Stimulated activated memory B cell treated with anti-CD40 and anti-IgM and Interleukin-4, amounts not matched to agents 10 μg/mL and 1 μg/mL and 100 μg/mL, for 72 hours (primary cell): ENCODE measurements around the gene FAM43B.

Experiments used
- ATAC-seq: fragments of 150-1000 bp; cut with Tn5 transposase; 2 replicates; pipeline ENCODE4 v1.10.0; 2021
- H3K27ac Mint-ChIP-seq: one replicate; pipeline ENCODE4 v1.8.0; 2022; ENCODE audit warnings: mild to moderate bottlenecking, mixed read lengths
- H3K27me3 Mint-ChIP-seq: one replicate; pipeline ENCODE4 v1.8.0; 2022; ENCODE audit warnings: mixed read lengths
- H3K36me3 Mint-ChIP-seq: one replicate; pipeline ENCODE4 v1.8.0; 2022; ENCODE audit warnings: mixed read lengths
- H3K4me1 Mint-ChIP-seq: one replicate; pipeline ENCODE4 v1.8.0; 2022; ENCODE audit warnings: mixed read lengths
- H3K4me3 Mint-ChIP-seq: one replicate; pipeline ENCODE4 v1.8.0; 2022; ENCODE audit warnings: mild to moderate bottlenecking, moderate library complexity, mixed read lengths
- H3K9me3 Mint-ChIP-seq: one replicate; pipeline ENCODE4 v1.8.0; 2022; ENCODE audit warnings: mixed read lengths

FAM43B gene

GRCh38 chr1:20534659-20535417 lies 17.5 kb upstream of the FAM43B start:
- H3K4me3 Mint-ChIP-seq: no peak overlapping the region
- ATAC-seq: no peak
- H3K27ac Mint-ChIP-seq: no peak overlapping the region
- no peaks in the 10 kb centered on the region for H3K36me3 Mint-ChIP-seq
- H3K9me3 Mint-ChIP-seq: no peaks in the 10 kb centered on the region
- H3K27me3 Mint-ChIP-seq: peaks cover 62% of the 10 kb centered on the region
- H3K4me1 Mint-ChIP-seq: no peaks in the 10 kb centered on the region

DNA sequence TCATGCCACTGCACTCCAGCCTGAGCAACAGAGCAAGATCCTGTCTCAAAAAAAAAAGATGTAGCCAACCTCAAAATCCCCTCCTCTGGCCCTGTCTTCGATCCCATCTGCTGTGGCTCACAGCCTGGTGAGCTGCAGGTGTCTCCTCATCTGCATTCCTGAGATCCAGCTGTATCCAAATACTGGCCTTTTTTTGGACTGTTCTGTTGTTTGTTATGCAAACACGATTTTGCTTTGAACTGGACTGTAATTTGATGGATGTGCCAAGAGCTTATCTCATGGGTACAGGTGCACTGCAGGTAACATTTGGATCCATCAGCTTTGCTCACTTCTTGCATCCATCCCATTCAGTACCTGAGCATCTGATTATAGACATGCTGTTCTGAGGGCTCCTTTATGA lies 14.1 kb upstream of the FAM43B start:
- no peak overlapping the region for H3K27ac Mint-ChIP-seq
- H3K4me1 Mint-ChIP-seq: no peaks in the 10 kb centered on the region
- no peak for ATAC-seq
- H3K4me3 Mint-ChIP-seq: no peak overlapping the region
- H3K27me3 Mint-ChIP-seq: peaks cover 60% of the 10 kb centered on the region
- no peaks in the 10 kb centered on the region for H3K36me3 Mint-ChIP-seq
- no peaks in the 10 kb centered on the region for H3K9me3 Mint-ChIP-seq

- H3K4me1 Mint-ChIP-seq: no peaks in the 10 kb centered on the region
- no peak for ATAC-seq
- H3K27ac Mint-ChIP-seq: no peak overlapping the region
- H3K9me3 Mint-ChIP-seq: no peaks in the 10 kb centered on the region
- H3K4me3 Mint-ChIP-seq: no peak overlapping the region
- H3K36me3 Mint-ChIP-seq: no peaks in the 10 kb centered on the region
- H3K27me3 Mint-ChIP-seq: peaks cover 60% of the 10 kb centered on the region
These were observed 13.4 kb upstream of the FAM43B start for GRCh38 chr1:20538760-20539551.

DNA sequence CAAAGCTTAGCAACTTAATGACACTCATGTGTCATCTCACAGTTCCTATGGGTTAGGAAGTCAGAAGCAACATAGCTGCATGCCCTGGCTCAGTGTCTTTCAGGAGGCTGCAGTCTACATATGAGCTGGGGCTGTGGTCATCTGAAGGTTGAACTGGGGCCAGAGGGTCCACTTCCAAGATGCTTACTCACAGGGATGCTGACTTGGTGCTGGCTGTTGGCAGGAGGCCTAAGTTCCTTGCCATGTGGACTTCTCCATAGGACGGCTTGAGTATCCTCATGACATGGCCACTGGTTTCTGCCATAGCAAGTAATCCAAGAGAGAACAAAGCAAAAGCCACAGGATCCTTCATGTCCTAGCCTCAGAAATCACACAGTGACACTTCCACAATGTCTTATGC lies 12.1 kb upstream of the FAM43B start:
- no peaks in the 10 kb centered on the region for H3K36me3 Mint-ChIP-seq
- H3K9me3 Mint-ChIP-seq: no peaks in the 10 kb centered on the region
- no peak for ATAC-seq
- H3K4me1 Mint-ChIP-seq: no peaks in the 10 kb centered on the region
- no peak overlapping the region for H3K27ac Mint-ChIP-seq
- no peak overlapping the region for H3K4me3 Mint-ChIP-seq
- peaks cover 59% of the 10 kb centered on the region for H3K27me3 Mint-ChIP-seq

DNA sequence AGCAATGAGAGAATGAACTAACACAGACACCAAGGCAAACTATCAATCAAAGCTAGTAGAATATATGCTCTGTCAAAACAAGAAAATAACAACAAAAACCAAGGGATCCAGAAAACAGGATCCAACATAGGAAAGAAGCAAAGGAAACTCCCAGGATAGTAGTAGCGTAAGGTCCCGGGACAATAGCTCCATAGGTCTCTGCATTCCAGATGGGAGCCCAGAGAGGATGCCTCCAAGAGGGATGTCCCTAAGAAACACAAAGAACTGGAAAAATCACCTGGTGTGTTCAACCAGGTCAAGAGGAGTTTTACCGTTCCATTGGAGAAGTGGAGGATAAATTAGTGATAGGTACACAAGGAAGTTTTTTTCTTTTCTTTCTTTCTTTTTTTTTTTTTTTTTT lies 5.7 kb upstream of the FAM43B start:
- Mint-ChIP-seq H3K27me3 (peaks cover 70% of the 10 kb centered on the region), H3K27ac (no peak overlapping the region), H3K9me3 (no peaks in the 10 kb centered on the region), H3K4me3 (no peak overlapping the region), H3K4me1 (peaks cover 10% of the 10 kb centered on the region), H3K36me3 (no peaks in the 10 kb centered on the region)
- no peak for ATAC-seq

- H3K36me3 Mint-ChIP-seq: no peaks in the 10 kb centered on the region
- H3K4me3 Mint-ChIP-seq: no peak overlapping the region
- peaks cover 45% of the 10 kb centered on the region for H3K27me3 Mint-ChIP-seq
- H3K9me3 Mint-ChIP-seq: no peaks in the 10 kb centered on the region
- peaks cover 17% of the 10 kb centered on the region for H3K4me1 Mint-ChIP-seq
- ATAC-seq: no peak
- H3K27ac Mint-ChIP-seq: no peak overlapping the region
These were observed 1.2 kb upstream of the FAM43B start for GRCh38 chr1:20551161-20551560.

DNA sequence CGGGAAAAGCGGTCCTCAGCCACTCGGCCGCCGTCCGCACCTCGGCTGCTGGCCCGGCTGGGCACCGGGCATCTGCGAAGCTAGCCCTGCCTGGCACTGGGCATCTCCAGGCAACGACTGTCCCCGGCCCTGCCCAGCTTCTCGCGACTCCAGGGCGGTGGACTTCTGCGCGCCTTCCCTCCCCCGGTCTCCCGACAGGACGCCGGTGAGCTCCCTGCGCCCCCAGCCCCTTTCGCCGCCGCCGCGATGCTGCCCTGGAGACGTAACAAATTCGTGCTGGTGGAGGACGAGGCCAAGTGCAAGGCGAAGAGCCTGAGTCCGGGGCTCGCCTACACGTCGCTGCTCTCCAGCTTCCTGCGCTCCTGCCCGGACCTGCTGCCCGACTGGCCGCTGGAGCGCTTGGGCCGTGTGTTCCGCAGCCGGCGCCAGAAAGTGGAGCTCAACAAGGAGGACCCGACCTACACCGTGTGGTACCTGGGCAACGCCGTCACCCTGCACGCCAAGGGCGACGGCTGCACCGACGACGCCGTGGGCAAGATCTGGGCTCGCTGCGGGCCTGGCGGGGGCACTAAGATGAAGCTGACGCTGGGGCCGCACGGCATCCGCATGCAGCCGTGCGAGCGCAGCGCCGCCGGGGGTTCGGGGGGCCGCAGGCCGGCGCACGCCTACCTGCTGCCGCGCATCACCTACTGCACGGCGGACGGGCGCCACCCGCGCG lies 514 bp downstream of the FAM43B start:
- Mint-ChIP-seq H3K27ac (no peak overlapping the region), H3K4me1 (peaks cover 17% of the 10 kb centered on the region), H3K36me3 (no peaks in the 10 kb centered on the region), H3K9me3 (no peaks in the 10 kb centered on the region), H3K27me3 (peaks cover 30% of the 10 kb centered on the region), H3K4me3 (no peak overlapping the region)
- no peak for ATAC-seq

DNA sequence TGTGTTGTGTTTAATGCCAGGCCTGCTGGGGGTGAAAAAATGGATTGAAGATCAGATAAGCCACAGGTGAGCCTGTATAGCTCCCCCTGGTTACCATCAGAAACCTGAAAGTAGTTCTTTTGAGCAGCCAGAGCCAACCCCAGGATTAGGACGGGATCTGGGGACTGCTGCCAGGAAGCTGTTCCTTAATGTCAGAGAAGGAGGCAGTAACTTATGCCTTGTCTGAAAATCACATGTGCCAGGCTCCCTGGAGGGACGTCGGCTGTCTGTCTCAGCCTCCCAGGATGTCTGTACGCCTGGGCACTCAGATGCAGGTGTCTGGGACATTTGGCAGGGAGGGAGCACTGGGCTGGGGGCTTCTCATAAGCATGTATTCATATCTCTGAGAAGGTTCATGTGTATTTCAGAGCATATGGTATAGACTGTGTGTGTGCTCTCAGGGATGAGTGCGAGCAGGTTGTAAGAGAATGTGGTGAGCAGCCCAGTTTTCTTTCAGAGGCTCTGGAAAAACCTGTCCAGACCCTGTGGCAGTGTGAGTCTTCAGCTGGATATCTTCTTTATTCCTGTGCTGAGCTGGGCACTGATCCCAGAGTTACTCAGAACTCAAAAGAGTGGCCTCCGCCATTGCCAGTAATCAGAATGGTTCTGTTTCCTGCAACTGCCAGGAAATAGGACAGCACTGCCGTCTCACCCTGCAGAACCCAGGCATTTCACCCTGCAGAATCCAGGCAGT lies 2.8 kb downstream of the FAM43B start:
- Mint-ChIP-seq H3K4me1 (peaks cover 17% of the 10 kb centered on the region), H3K36me3 (no peaks in the 10 kb centered on the region), H3K27me3 (peaks cover 25% of the 10 kb centered on the region), H3K9me3 (no peaks in the 10 kb centered on the region), H3K4me3 (no peak overlapping the region), H3K27ac (no peak overlapping the region)
- no peak for ATAC-seq

- ATAC-seq: no peak
- Mint-ChIP-seq H3K9me3 (no peaks in the 10 kb centered on the region), H3K4me1 (peaks cover 15% of the 10 kb centered on the region), H3K27ac (no peak overlapping the region), H3K36me3 (no peaks in the 10 kb centered on the region), H3K4me3 (no peak overlapping the region), H3K27me3 (peaks cover 31% of the 10 kb centered on the region)
These were observed 3.4 kb downstream of the FAM43B start for GRCh38 chr1:20555758-20556120.

DNA sequence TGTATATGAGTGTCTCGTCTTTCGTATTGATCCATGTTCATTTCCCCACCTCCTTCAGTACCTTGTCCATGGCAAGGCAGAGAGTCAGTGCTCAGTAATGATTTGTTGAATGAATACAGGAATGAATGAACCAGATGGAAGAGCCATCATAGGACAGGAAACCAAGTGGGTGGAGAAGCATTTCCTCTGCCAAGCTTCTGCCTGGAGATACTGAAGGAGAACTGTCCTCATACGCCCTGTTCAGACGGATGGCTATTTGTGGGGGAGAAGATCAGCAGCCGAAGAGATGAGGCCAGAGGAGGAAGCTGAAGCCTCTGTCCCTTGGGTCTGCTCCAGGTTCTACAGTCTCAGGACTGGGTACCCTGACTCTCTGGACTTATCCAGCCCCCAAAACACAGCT lies 5.8 kb downstream of the FAM43B start:
- Mint-ChIP-seq H3K4me1 (peaks cover 6% of the 10 kb centered on the region), H3K9me3 (no peaks in the 10 kb centered on the region), H3K4me3 (no peak overlapping the region), H3K27ac (no peak overlapping the region), H3K27me3 (peaks cover 32% of the 10 kb centered on the region), H3K36me3 (no peaks in the 10 kb centered on the region)
- ATAC-seq: no peak

GRCh38 chr1:20560966-20561365 lies 8.6 kb downstream of the FAM43B start:
- ATAC-seq: no peak
- H3K9me3 Mint-ChIP-seq: no peaks in the 10 kb centered on the region
- H3K4me1 Mint-ChIP-seq: no peaks in the 10 kb centered on the region
- no peak overlapping the region for H3K4me3 Mint-ChIP-seq
- peaks cover 57% of the 10 kb centered on the region for H3K27me3 Mint-ChIP-seq
- no peak overlapping the region for H3K27ac Mint-ChIP-seq
- no peaks in the 10 kb centered on the region for H3K36me3 Mint-ChIP-seq

- no peak overlapping the region for H3K4me3 Mint-ChIP-seq
- no peak for ATAC-seq
- H3K4me1 Mint-ChIP-seq: no peaks in the 10 kb centered on the region
- H3K9me3 Mint-ChIP-seq: peaks cover 3% of the 10 kb centered on the region
- no peak overlapping the region for H3K27ac Mint-ChIP-seq
- peaks cover 88% of the 10 kb centered on the region for H3K27me3 Mint-ChIP-seq
- no peaks in the 10 kb centered on the region for H3K36me3 Mint-ChIP-seq
These were observed 12.9 kb downstream of the FAM43B start for GRCh38 chr1:20565234-20565633.

- H3K36me3 Mint-ChIP-seq: no peaks in the 10 kb centered on the region
- H3K27me3 Mint-ChIP-seq: peaks cover 81% of the 10 kb centered on the region
These were observed 17.2 kb downstream of the FAM43B start for GRCh38 chr1:20569523-20570098.

GRCh38 chr1:20571427-20571826 lies 19.1 kb downstream of the FAM43B start:
- peaks cover 9% of the 10 kb centered on the region for H3K9me3 Mint-ChIP-seq
- H3K36me3 Mint-ChIP-seq: no peaks in the 10 kb centered on the region
- H3K4me1 Mint-ChIP-seq: peaks cover 7% of the 10 kb centered on the region
- H3K27me3 Mint-ChIP-seq: peaks cover 76% of the 10 kb centered on the region
- no peak overlapping the region for H3K27ac Mint-ChIP-seq
- no peak overlapping the region for H3K4me3 Mint-ChIP-seq
- ATAC-seq: no peak

More at GRCh38 chr1:20569523-20570098, 17.2 kb downstream of the FAM43B start:
- ATAC-seq: no peak
- peaks cover 7% of the 10 kb centered on the region for H3K4me1 Mint-ChIP-seq
- H3K27ac Mint-ChIP-seq: no peak overlapping the region
- no peak overlapping the region for H3K4me3 Mint-ChIP-seq
- H3K9me3 Mint-ChIP-seq: peaks cover 9% of the 10 kb centered on the region

- H3K27ac Mint-ChIP-seq: no peak overlapping the region
These were observed 21.6 kb downstream of the FAM43B start for GRCh38 chr1:20573987-20574386.

More at GRCh38 chr1:20573987-20574386, 21.6 kb downstream of the FAM43B start:
- ATAC-seq: no peak
- Mint-ChIP-seq H3K27me3 (peaks cover 81% of the 10 kb centered on the region), H3K4me3 (no peak overlapping the region), H3K4me1 (peaks cover 7% of the 10 kb centered on the region), H3K9me3 (peaks cover 9% of the 10 kb centered on the region), H3K36me3 (no peaks in the 10 kb centered on the region)
